ENCODE measurements around the gene ZNF664.

ZNF664 gene

GRCh38 chr12:124011435-124012115 is 38.6 kb downstream of the ZNF664 start:
- no peak for DNase-seq

GRCh38 chr12:124013073-124013472 is 40.1 kb downstream of the ZNF664 start:
- no peak for DNase-seq

GRCh38 chr12:124015494-124016461 is 42.8 kb downstream of the ZNF664 start:
- no peak for DNase-seq

GRCh38 chr12:124017064-124017463 is 44.0 kb downstream of the ZNF664 start:
- DNase-seq = no peak

GRCh38 chr12:124018539-124018938 is 45.5 kb downstream of the ZNF664 start:
- DNase-seq = no peak

- no peak for DNase-seq
Observed at GRCh38 chr12:124019115-124019514, 46.1 kb downstream of the ZNF664 start.

GRCh38 chr12:124020514-124020949 is 47.5 kb downstream of the ZNF664 start:
- DNase-seq = no peak

GRCh38 chr12:124021007-124021406 is 48.0 kb downstream of the ZNF664 start:
- no peak for DNase-seq

- no peak for DNase-seq
Observed at GRCh38 chr12:124022161-124022560, 49.1 kb downstream of the ZNF664 start.

- DNase-seq = no peak
Observed at GRCh38 chr12:124024263-124024678, 51.3 kb downstream of the ZNF664 start.

- no peak for DNase-seq
Observed at GRCh38 chr12:124024776-124025175, 51.8 kb downstream of the ZNF664 start.

GRCh38 chr12:124025661-124026060 is 52.6 kb downstream of the ZNF664 start:
- no peak for DNase-seq

GRCh38 chr12:124026755-124027745 is 54.0 kb downstream of the ZNF664 start:
- no peak for DNase-seq

GRCh38 chr12:124027753-124028554 is 54.9 kb downstream of the ZNF664 start:
- DNase-seq = no peak

GRCh38 chr12:124028555-124028925 is 55.5 kb downstream of the ZNF664 start:
- DNase-seq = no peak

- no peak for DNase-seq
Observed at GRCh38 chr12:124030008-124030407, 57.0 kb downstream of the ZNF664 start.

- DNase-seq = no peak
Observed at GRCh38 chr12:124030510-124030909, 57.5 kb downstream of the ZNF664 start.

- no peak for DNase-seq
Observed at GRCh38 chr12:124031058-124031457, 58.0 kb downstream of the ZNF664 start.

GRCh38 chr12:124032265-124032886 is 59.4 kb downstream of the ZNF664 start:
- DNase-seq = no peak

GRCh38 chr12:124033859-124034258 is 60.8 kb downstream of the ZNF664 start:
- DNase-seq = no peak

GRCh38 chr12:124034297-124034696 is 61.3 kb downstream of the ZNF664 start:
- no peak for DNase-seq
